HEK293 (cell line): ENCODE results near the gene COPG2.

Source experiments
- CTCF ChIA-PET: fragments of 350-600 bp; formaldehyde crosslinking; extraction: SDS; loops from one replicate; lab custom pipeline; 2021; ENCODE audit warnings: antibody characterized with exemption; lab: Yijun Ruan, JAX
- POLR2A ChIA-PET: fragments of 300-600 bp; formaldehyde crosslinking; extraction: SDS; loops from one replicate; lab custom pipeline; 2020; ENCODE audit warnings: antibody characterized with exemption, inconsistent platforms; lab: Yijun Ruan, JAX
- H3K27ac ChIP-seq: fragments of 200-500 bp; sonication (Bioruptor generic); 2 replicates; pipeline ENCODE4 v1.5.1; 2014; ENCODE audit warnings: low read depth, low read length, control low read depth, inconsistent platforms; ENCODE audit errors: extremely low read depth
- H3K36me3 ChIP-seq, 2 experiments: fragments of 200-500 bp in 1 of 2; sonication (Bioruptor generic) in 1 of 2; 1 replicate in 1 of 2; 2 replicates in 1 of 2; pipeline ENCODE4 v1.5.1; 2014 to 2017; ENCODE audit warnings: inconsistent platforms in 2 of 2, low read length in 2 of 2; ENCODE audit not compliant: control insufficient read depth in 2 of 2, insufficient read depth in 1 of 2
- H3K4me1 ChIP-seq: fragments of 200-500 bp; sonication (Bioruptor generic); 2 replicates; pipeline ENCODE4 v1.5.1; 2014; ENCODE audit warnings: mild to moderate bottlenecking, low read length, inconsistent platforms; ENCODE audit not compliant: control insufficient read depth, insufficient read depth
- H3K4me3 ChIP-seq: 2 replicates; pipeline ENCODE4 v1.5.1; 2011; ENCODE audit warnings: low read depth, mild to moderate bottlenecking, control low read depth, low read length, moderate library complexity
- H3K9me3 ChIP-seq: fragments of 200-500 bp; sonication (Bioruptor generic); 2 replicates; pipeline ENCODE4 v1.5.1; 2014; ENCODE audit warnings: low read depth, low read length, inconsistent platforms; ENCODE audit not compliant: control insufficient read depth, insufficient read depth
- BCL11A ChIP-seq: fragments of 450-650 bp; formaldehyde crosslinking; IDR thresholded peaks from 2 replicates; pipeline ENCODE4 v1.5.1; 2016; ENCODE audit warnings: low read depth, missing biosample characterization, missing genetic modification characterization
- CTCF ChIP-seq: fragments of 450-650 bp; formaldehyde crosslinking; IDR thresholded peaks from 2 replicates; pipeline ENCODE4 v1.5.1; 2016; ENCODE audit warnings: missing biosample characterization, missing genetic modification characterization
- IKZF3 ChIP-seq: fragments of 450-650 bp; IDR thresholded peaks from 2 replicates; pipeline ENCODE4 v1.5.0; 2018; ENCODE audit warnings: missing biosample characterization, mild to moderate bottlenecking, missing genetic modification characterization, moderate library complexity
- KLF9 ChIP-seq: fragments of 450-650 bp; formaldehyde crosslinking; IDR thresholded peaks from 2 replicates; pipeline ENCODE4 v1.5.1; 2016; ENCODE audit warnings: missing biosample characterization, missing genetic modification characterization, low read depth
- RBAK ChIP-seq: fragments of 450-650 bp; formaldehyde crosslinking; IDR thresholded peaks from 2 replicates; pipeline ENCODE4 v1.5.1; 2016; ENCODE audit warnings: missing biosample characterization, missing genetic modification characterization
- SP2 ChIP-seq: fragments of 450-650 bp; formaldehyde crosslinking; IDR thresholded peaks from 2 replicates; pipeline ENCODE4 v1.5.1; 2016; ENCODE audit warnings: missing biosample characterization, missing genetic modification characterization
- SP7 ChIP-seq: fragments of 450-650 bp; formaldehyde crosslinking; IDR thresholded peaks from 2 replicates; pipeline ENCODE4 v1.5.1; 2016; ENCODE audit warnings: missing biosample characterization, missing genetic modification characterization
- YY1 ChIP-seq: fragments of 450-650 bp; formaldehyde crosslinking; IDR thresholded peaks from 2 replicates; pipeline ENCODE4 v1.5.1; 2018; ENCODE audit warnings: missing biosample characterization, missing genetic modification characterization
- ZBTB26 ChIP-seq: fragments of 450-650 bp; formaldehyde crosslinking; optimal IDR thresholded peaks from 2 replicates; pipeline ENCODE3; 2016; ENCODE audit warnings: missing biosample characterization, mild to moderate bottlenecking, missing genetic modification characterization
- ZFP41 ChIP-seq: fragments of 450-650 bp; formaldehyde crosslinking; IDR thresholded peaks from 2 replicates; pipeline ENCODE4 v1.5.1; 2016; ENCODE audit warnings: missing biosample characterization, missing genetic modification characterization, borderline replicate concordance
- ZNF133 ChIP-seq: fragments of 450-650 bp; formaldehyde crosslinking; IDR thresholded peaks from 2 replicates; pipeline ENCODE4 v1.5.1; 2016; ENCODE audit warnings: missing biosample characterization, missing genetic modification characterization
- ZNF169 ChIP-seq: fragments of 450-650 bp; formaldehyde crosslinking; IDR thresholded peaks from 2 replicates; pipeline ENCODE4 v1.5.1; 2016; ENCODE audit warnings: missing biosample characterization, missing genetic modification characterization
- ZNF19 ChIP-seq: fragments of 450-650 bp; formaldehyde crosslinking; IDR thresholded peaks from 2 replicates; pipeline ENCODE4; 2016; ENCODE audit warnings: missing biosample characterization, missing genetic modification characterization, low read depth
- ZNF23 ChIP-seq: fragments of 450-650 bp; formaldehyde crosslinking; IDR thresholded peaks from 2 replicates; pipeline ENCODE4 v1.5.1; 2016; ENCODE audit warnings: missing biosample characterization, missing genetic modification characterization, borderline replicate concordance
- ZNF274 ChIP-seq, 2 experiments: fragments of 200-500 bp in 1 of 2; fragments of 450-650 bp in 1 of 2; sonication (Bioruptor generic) in 1 of 2; formaldehyde crosslinking in 1 of 2; IDR thresholded peaks; 2 replicates each; pipeline versions ENCODE4 v1.5.1 to v1.6.1; 2014 to 2016; ENCODE audit warnings: borderline replicate concordance in 1 of 2, inconsistent platforms in 1 of 2, low read length in 1 of 2, missing biosample characterization in 1 of 2, missing genetic modification characterization in 1 of 2
- ZNF280C ChIP-seq: fragments of 450-650 bp; formaldehyde crosslinking; IDR thresholded peaks from 2 replicates; pipeline ENCODE4 v1.5.1; 2016; ENCODE audit warnings: missing biosample characterization, missing genetic modification characterization
- ZNF280D ChIP-seq: fragments of 450-650 bp; formaldehyde crosslinking; IDR thresholded peaks from 2 replicates; pipeline ENCODE4 v1.5.1; 2016; ENCODE audit warnings: missing biosample characterization, missing genetic modification characterization
- ZNF423 ChIP-seq: fragments of 450-650 bp; formaldehyde crosslinking; IDR thresholded peaks from 2 replicates; pipeline ENCODE4 v1.5.1; 2016; ENCODE audit warnings: missing biosample characterization, missing genetic modification characterization
- ZNF560 ChIP-seq: fragments of 450-650 bp; formaldehyde crosslinking; IDR thresholded peaks from 2 replicates; pipeline ENCODE4 v1.5.1; 2017; ENCODE audit warnings: missing biosample characterization, missing genetic modification characterization, borderline replicate concordance
- ZNF658 ChIP-seq: fragments of 450-650 bp; formaldehyde crosslinking; IDR thresholded peaks from 2 replicates; pipeline ENCODE4; 2016; ENCODE audit warnings: missing biosample characterization, missing genetic modification characterization
- ZNF660 ChIP-seq: fragments of 450-650 bp; IDR thresholded peaks from 2 replicates; pipeline ENCODE4 v1.5.1; 2018; ENCODE audit warnings: missing biosample characterization, mild to moderate bottlenecking, missing genetic modification characterization
- ZNF791 ChIP-seq: fragments of 450-650 bp; formaldehyde crosslinking; IDR thresholded peaks from 2 replicates; pipeline ENCODE4 v1.5.1; 2016; ENCODE audit warnings: missing biosample characterization, missing genetic modification characterization
- ZSCAN4 ChIP-seq: fragments of 450-650 bp; formaldehyde crosslinking; IDR thresholded peaks from 2 replicates; pipeline ENCODE4 v1.5.1; 2017; ENCODE audit warnings: missing biosample characterization, missing genetic modification characterization

The COPG2 gene

GRCh38 chr7:130491841-130492522, 176.6 kb downstream of the COPG2 start, which contains the start of gene MEST (continued):
- TF ChIP-seq ZNF280D = no peak
- TF ChIP-seq IKZF3 (tag by site-specific recombination) = no peak
- peak; percentile 51 for TF ChIP-seq ZBTB26
- TF ChIP-seq ZNF560 (tag by site-specific recombination) = no peak
- no peak for TF ChIP-seq ZNF19 (tag by site-specific recombination)
- TF ChIP-seq RBAK (tag by site-specific recombination) = no peak
- no peak for TF ChIP-seq ZNF660 (tag by site-specific recombination)
- no peak for TF ChIP-seq ZSCAN4 (tag by site-specific recombination)
- peak; percentile 53 for TF ChIP-seq KLF9
- TF ChIP-seq ZNF133 (tag by site-specific recombination) = no peak
- TF ChIP-seq ZNF280C = no peak
- 0 out of 2 replicates have a peak, but pooled peaks have one; percentile 16 for TF ChIP-seq SP2 (tag by site-specific recombination)
- TF ChIP-seq ZNF274 (IDR thresholded peaks at IDR 0.05; ENCODE audit: low read length) = no peak
- TF ChIP-seq ZNF274 (tag by site-specific recombination; IDR thresholded peaks at IDR 0.05; ENCODE audit: borderline replicate concordance) = no peak
- no peak for TF ChIP-seq ZNF791
- no peak for TF ChIP-seq ZNF23 (tag by site-specific recombination)
- no peak for TF ChIP-seq BCL11A (tag by site-specific recombination)
- TF ChIP-seq SP7 (tag by site-specific recombination) = no peak

- no peaks in the 10 kb centered on the region for H3K36me3 ChIP-seq
- no peaks in the 10 kb centered on the region for H3K4me1 ChIP-seq
- TF ChIP-seq ZNF169 (tag by site-specific recombination) = no peak
- TF ChIP-seq YY1 = no peak
- TF ChIP-seq CTCF (tag by site-specific recombination) = no peak
- TF ChIP-seq ZNF658 (tag by site-specific recombination) = no peak
- TF ChIP-seq ZNF423 = no peak
- no peak for TF ChIP-seq ZFP41 (tag by site-specific recombination)
- no peak overlapping the region for H3K27ac ChIP-seq
- H3K4me3 ChIP-seq = no peak overlapping the region
- no peaks in the 10 kb centered on the region for H3K9me3 ChIP-seq
- CTCF ChIA-PET = no interaction called here
- POLR2A ChIA-PET = no interaction called here
Observed at GRCh38 chr7:130490888-130491804, 177.4 kb downstream of the COPG2 start.
